ENCODE results near the gene RNF25.
A peak's percentile ranks its signal among the peaks of the same experiment; 100 is the strongest.

DNA sequence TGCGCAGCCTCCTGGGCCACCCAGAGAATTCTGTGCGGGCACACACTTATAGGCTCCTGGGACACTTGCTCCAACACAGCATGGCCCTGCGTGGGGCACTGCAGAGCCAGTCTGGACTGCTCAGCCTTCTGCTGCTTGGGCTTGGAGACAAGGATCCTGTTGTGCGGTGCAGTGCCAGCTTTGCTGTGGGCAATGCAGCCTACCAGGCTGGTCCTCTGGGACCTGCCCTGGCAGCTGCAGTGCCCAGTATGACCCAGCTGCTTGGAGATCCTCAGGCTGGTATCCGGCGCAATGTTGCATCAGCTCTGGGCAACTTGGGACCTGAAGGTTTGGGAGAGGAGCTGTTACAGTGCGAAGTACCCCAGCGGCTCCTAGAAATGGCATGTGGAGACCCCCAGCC is 27.1 kb upstream of the RNF25 start:
- TF ChIP-seq, protein P1, sequence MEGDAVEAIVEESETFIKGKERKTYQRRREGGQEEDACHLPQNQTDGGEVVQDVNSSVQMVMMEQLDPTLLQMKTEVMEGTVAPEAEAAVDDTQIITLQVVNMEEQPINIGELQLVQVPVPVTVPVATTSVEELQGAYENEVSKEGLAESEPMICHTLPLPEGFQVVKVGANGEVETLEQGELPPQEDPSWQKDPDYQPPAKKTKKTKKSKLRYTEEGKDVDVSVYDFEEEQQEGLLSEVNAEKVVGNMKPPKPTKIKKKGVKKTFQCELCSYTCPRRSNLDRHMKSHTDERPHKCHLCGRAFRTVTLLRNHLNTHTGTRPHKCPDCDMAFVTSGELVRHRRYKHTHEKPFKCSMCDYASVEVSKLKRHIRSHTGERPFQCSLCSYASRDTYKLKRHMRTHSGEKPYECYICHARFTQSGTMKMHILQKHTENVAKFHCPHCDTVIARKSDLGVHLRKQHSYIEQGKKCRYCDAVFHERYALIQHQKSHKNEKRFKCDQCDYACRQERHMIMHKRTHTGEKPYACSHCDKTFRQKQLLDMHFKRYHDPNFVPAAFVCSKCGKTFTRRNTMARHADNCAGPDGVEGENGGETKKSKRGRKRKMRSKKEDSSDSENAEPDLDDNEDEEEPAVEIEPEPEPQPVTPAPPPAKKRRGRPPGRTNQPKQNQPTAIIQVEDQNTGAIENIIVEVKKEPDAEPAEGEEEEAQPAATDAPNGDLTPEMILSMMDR (conservative IDR thresholded peaks at IDR 0.05; ENCODE audit: low read depth in 2 of 2) = 0 out of 4 replicates have a peak, but pooled peaks of 1 of the 2 experiments have one; percentile 4
- no peak for TF ChIP-seq CREB1 (CRISPR knock-in tag; IDR thresholded peaks at IDR 0.05; ENCODE audit: low read depth)
- TF ChIP-seq POLR2AphosphoS5 (IDR thresholded peaks at IDR 0.05; ENCODE audit: low read depth) = no peak

Data from GM23338 (cell line).